Kidney (tissue), 14 donors: ENCODE measurements around the gene FBXO40. TPM values are rescaled to one million over a fixed set of nuclear protein-coding genes. Genes with fewer than 3 reads are reported as not detected.

Source experiments
- DNase-seq, 5 donors: peaks; one replicate each; pipeline ENCODE4 v3.0.0-alpha.2; 2013 to 2020
- FAIRE-seq: peaks from 2 replicates; lab custom pipeline; 2012; peaks lifted over from hg19 to GRCh38; lab: Jason Lieb, UNC
- H3K27ac ChIP-seq, 2 donors: one replicate each; pipeline ENCODE4 v1.7.0; 2013; ENCODE audit warnings: low read depth in 2 of 2, low read length in 2 of 2, inconsistent platforms in 1 of 2
- H3K27me3 ChIP-seq: one replicate; pipeline ENCODE4 v1.7.1; 2013; ENCODE audit warnings: low read length, inconsistent platforms; ENCODE audit not compliant: control insufficient read depth, insufficient read depth
- H3K36me3 ChIP-seq, 3 donors: one replicate each; pipeline versions ENCODE4 v1.7.0 to v1.7.1; 2013; ENCODE audit warnings: low read length in 3 of 3, control low read depth in 1 of 3, inconsistent platforms in 1 of 3; ENCODE audit not compliant: insufficient read depth in 3 of 3, control insufficient read depth in 2 of 3
- H3K4me1 ChIP-seq, 3 donors: one replicate each; pipeline versions ENCODE4 v1.7.0 to v1.7.1; 2013; ENCODE audit warnings: low read length in 3 of 3, inconsistent platforms in 1 of 3, low read depth in 1 of 3; ENCODE audit not compliant: control insufficient read depth in 2 of 3, insufficient read depth in 2 of 3
- H3K4me3 ChIP-seq, 3 donors: one replicate each; pipeline versions ENCODE4 v1.7.0 to v1.8.1; 2013; ENCODE audit warnings: low read length in 3 of 3, control low read depth in 1 of 3, inconsistent platforms in 1 of 3
- H3K9ac ChIP-seq, 3 donors: one replicate each; pipeline versions ENCODE4 v1.7.0 to v1.7.1; 2013; ENCODE audit warnings: low read length in 3 of 3, control low read depth in 1 of 3, inconsistent platforms in 1 of 3
- H3K9me3 ChIP-seq, 3 donors: one replicate each; pipeline versions ENCODE4 v1.7.0 to v1.7.1; 2013; ENCODE audit warnings: low read length in 3 of 3, control low read depth in 1 of 3, inconsistent platforms in 1 of 3; ENCODE audit not compliant: control insufficient read depth in 2 of 3, insufficient read depth in 1 of 3
- intact Hi-C: fragments of 100-400 bp; cut with DNase I; formaldehyde crosslinking; loops from one replicate; pipeline ENCODE4 v1.11.1; 2022
- polyA plus RNA-seq: library from polyadenylated mRNA; stranded (reverse); fragments of 350-450 nt; fragmentation: Illumina TruSeq; extraction: RNeasy Lipid Tissue Mini Kit (QIAGEN cat#74804); gene quantifications from one replicate; pipeline ENCODE4 v1.2.3, GENCODE V29; 2014; ENCODE audit warnings: low read depth, low replicate concordance; ENCODE audit not compliant: insufficient read depth
- total RNA-seq: library from RNA; stranded (reverse); fragmentation: NEBNext Ultra II Directional; extraction: Animal tissue kit (Norgen Biotek cat#: 25700); gene quantifications from one replicate; pipeline ENCODE4 v1.2.1, GENCODE V29; 2021
- TF ChIP-seq, protein P1 (sequence below): IDR thresholded peaks from 3 replicates; pipeline ENCODE4 v1.5.1; 2012; ENCODE audit warnings: mild to moderate bottlenecking, moderate library complexity, borderline replicate concordance; ENCODE audit not compliant: insufficient read depth; ENCODE audit errors: extremely low read depth
- donor health status: control.
- donor health status: control.
- donor health status: control.
- donor health status: control.
- donor health status: control.
- donor health status: DM: yes; HTN: yes; CAD: no.
- donor health status: Normal renal cell carcinoma (clear cell type).

The FBXO40 gene
- total and polyA plus RNA-seq, 2 donors from 2014 or later = not detected

DNA sequence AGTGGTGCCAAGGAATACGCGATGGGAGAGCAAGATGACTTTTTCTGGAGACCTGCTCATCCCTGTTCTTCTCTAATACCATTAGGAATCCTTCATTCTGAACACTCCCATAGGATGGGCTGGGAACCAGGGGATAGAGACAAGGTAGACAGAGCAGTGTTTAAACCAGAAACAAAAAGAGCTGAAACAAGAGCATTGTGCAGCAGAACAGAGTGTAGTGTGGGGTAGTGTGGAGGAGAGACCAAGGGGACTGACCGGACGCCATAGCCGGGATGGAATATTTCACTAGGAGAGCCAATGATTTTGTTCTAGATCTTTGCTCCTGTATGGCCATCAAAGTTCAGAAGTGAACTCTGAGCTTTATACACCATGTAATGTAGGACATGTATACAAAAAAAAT, 51.9 kb downstream of the FBXO40 start:
- Histone ChIP-seq H3K36me3 (peaks cover 0 to 4% (median 3%) of the 10 kb centered on the region in 3 donors), H3K4me1 (no peaks in the 10 kb centered on the region), H3K9me3 (no peaks in the 10 kb centered on the region), H3K27me3 (no peaks in the 10 kb centered on the region), H3K9ac (no peak overlapping the region), H3K27ac (no peak overlapping the region), H3K4me3 (no peak overlapping the region)
- TF ChIP-seq, protein P1, sequence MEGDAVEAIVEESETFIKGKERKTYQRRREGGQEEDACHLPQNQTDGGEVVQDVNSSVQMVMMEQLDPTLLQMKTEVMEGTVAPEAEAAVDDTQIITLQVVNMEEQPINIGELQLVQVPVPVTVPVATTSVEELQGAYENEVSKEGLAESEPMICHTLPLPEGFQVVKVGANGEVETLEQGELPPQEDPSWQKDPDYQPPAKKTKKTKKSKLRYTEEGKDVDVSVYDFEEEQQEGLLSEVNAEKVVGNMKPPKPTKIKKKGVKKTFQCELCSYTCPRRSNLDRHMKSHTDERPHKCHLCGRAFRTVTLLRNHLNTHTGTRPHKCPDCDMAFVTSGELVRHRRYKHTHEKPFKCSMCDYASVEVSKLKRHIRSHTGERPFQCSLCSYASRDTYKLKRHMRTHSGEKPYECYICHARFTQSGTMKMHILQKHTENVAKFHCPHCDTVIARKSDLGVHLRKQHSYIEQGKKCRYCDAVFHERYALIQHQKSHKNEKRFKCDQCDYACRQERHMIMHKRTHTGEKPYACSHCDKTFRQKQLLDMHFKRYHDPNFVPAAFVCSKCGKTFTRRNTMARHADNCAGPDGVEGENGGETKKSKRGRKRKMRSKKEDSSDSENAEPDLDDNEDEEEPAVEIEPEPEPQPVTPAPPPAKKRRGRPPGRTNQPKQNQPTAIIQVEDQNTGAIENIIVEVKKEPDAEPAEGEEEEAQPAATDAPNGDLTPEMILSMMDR = no peak
- DNase-seq (no peak), FAIRE-seq (no peak)
- intact Hi-C loops = no loop called here

DNA sequence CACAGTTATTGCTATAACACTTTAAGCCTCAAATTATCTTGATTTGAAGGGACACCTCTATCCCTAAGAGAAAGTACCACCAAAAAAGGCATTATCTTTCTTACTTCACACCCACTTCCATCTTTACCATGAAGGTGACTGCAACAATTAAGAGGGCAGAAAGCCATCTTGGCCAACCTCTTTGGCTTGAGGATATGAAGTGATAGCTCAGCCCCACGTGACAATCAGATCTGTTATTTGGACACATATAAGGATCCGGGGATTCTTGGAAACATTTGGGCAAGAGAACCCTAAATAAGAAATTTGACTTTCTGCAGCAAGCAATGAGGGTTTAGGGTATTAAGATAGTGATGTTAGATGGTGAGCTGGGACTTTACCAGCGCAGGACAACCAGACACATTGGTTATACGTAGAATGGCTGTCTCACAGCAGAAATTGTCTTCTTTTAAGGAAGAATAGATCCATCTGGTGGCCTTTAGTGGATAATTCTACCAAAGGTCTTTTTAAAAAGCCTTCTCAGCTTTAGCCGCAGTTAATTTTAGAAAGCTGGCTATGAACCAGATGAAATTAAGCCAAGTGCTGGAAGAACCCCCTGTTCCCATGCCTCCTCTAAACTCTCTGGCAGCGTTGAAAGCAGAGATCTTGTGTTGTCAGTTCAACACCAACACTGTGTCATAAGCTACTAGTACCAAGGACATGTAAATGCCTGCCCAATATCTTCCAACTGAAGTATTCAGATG, 55.2 kb downstream of the FBXO40 start:
- intact Hi-C loops = no loop called here
- DNase-seq (no peak), FAIRE-seq (no peak)
- TF ChIP-seq, protein P1 = no peak
- Histone ChIP-seq H3K4me3 (no peak overlapping the region), H3K36me3 (peaks cover 0 to 3% (median 3%) of the 10 kb centered on the region in 3 donors), H3K4me1 (no peaks in the 10 kb centered on the region), H3K9ac (no peak overlapping the region), H3K27ac (no peak overlapping the region), H3K9me3 (no peaks in the 10 kb centered on the region), H3K27me3 (no peaks in the 10 kb centered on the region)

DNA sequence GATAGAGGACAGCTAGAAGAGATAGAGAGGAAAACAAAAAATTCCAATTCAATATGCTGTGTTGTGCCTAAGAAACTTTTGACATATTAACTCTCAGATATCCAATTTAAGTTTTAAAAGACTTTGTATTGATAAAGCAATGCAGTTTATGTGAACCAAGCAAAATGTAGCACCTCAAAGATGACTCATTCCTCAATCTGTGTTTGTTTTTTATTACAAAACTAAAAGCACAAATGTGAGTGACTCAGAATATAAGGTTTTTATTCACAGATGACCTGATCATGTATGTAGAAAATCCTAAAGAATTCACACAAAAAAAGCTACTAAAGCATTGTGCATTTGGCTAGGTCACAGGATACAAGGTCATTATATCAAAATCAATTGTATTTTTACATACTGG, 56.5 kb downstream of the FBXO40 start:
- no peaks in the 10 kb centered on the region for H3K9me3 ChIP-seq
- no peak overlapping the region for H3K27ac ChIP-seq
- TF ChIP-seq, protein P1 = no peak
- no peak overlapping the region for H3K9ac ChIP-seq
- no peaks in the 10 kb centered on the region for H3K36me3 ChIP-seq
- DNase-seq (no peak), FAIRE-seq (no peak)
- intact Hi-C loops = no loop called here
- H3K4me1 ChIP-seq = no peaks in the 10 kb centered on the region
- H3K27me3 ChIP-seq = no peaks in the 10 kb centered on the region
- H3K4me3 ChIP-seq = no peak overlapping the region
